Calu3 (cell line): ENCODE measurements around the gene STARD6. TPM values are rescaled to one million over a fixed set of nuclear protein-coding genes. Genes with fewer than 3 reads are reported as not detected.

ENCODE experiments used
- BruUV-seq: library from RNA; stranded (reverse); fragments of 400-500 nt; replicated peaks from 2 replicates; lab custom pipeline; 2021; lab: Mats Ljungman, UMichigan
- CTCF ChIA-PET: fragments of 300-600 bp; sonication (Branson Sonifier 250); formaldehyde crosslinking; loops from one replicate; lab custom pipeline; 2022; ENCODE audit warnings: antibody characterized with exemption; lab: Charles Lee
- DNase-seq: peaks from one replicate; pipeline ENCODE4 v3.0.0; 2022
- H3K27ac Mint-ChIP-seq: one replicate; pipeline ENCODE4 v1.8.0; 2022; ENCODE audit warnings: mixed read lengths; ENCODE audit not compliant: unreplicated experiment
- H3K27me3 Mint-ChIP-seq: one replicate; pipeline ENCODE4 v1.8.0; 2022; ENCODE audit warnings: mixed read lengths; ENCODE audit not compliant: unreplicated experiment
- H3K36me3 Mint-ChIP-seq: one replicate; pipeline ENCODE4 v1.8.0; 2022; ENCODE audit warnings: mild to moderate bottlenecking, moderate library complexity, mixed read lengths; ENCODE audit not compliant: insufficient read depth, unreplicated experiment
- H3K4me1 Mint-ChIP-seq: one replicate; pipeline ENCODE4 v1.8.0; 2022; ENCODE audit warnings: mild to moderate bottlenecking, low read depth, mixed read lengths; ENCODE audit not compliant: unreplicated experiment
- H3K4me3 Mint-ChIP-seq: one replicate; pipeline ENCODE4 v1.8.0; 2022; ENCODE audit warnings: mild to moderate bottlenecking, low read depth, moderate library complexity, mixed read lengths; ENCODE audit not compliant: unreplicated experiment
- H3K9me3 Mint-ChIP-seq: one replicate; pipeline ENCODE4 v1.8.0; 2022; ENCODE audit warnings: low read depth, mixed read lengths; ENCODE audit not compliant: unreplicated experiment
- CTCF ChIP-seq: fragments of 200-600 bp; IDR thresholded peaks from one replicate; pipeline ENCODE4 v1.8.0; 2022; ENCODE audit warnings: antibody characterized with exemption; ENCODE audit not compliant: unreplicated experiment
- intact Hi-C: fragments of 100-400 bp; cut with micrococcal nuclease; formaldehyde crosslinking; loops from one replicate; pipeline ENCODE4 v1.10.0; 2022; ENCODE audit not compliant: unreplicated experiment
- total RNA-seq: library from RNA; stranded (reverse); gene quantifications from 2 replicates; pipeline ENCODE4 v1.2.3, GENCODE V29; 2022

Gene STARD6
- total RNA-seq, 1 experiment from 2014 or later, result not detected

- DNase-seq, result peak; percentile 8
- CTCF ChIA-PET, result interaction anchor here (0.5 to 2.3 kb wide), 3 partner anchors 35 to 294 kb away, joined by 3 to 6 read pairs (median 6); partner anchors contain the start of genes C18orf54 and STARD6
- intact Hi-C loops, result loop anchor here (5.0 kb wide), 2 partner anchors 255 to 280 kb away; no protein-coding TSS in a partner anchor
Observed at GRCh38 chr18:54392543-54393023, 34.9 kb upstream of the STARD6 start.

GRCh38 chr18:54390838-54391237 is 33.2 kb upstream of the STARD6 start:
- no peak overlapping the region for H3K27ac Mint-ChIP-seq
- BruUV-seq, result no TSS peak
- CTCF ChIA-PET, result no interaction called here
- H3K36me3 Mint-ChIP-seq, result peaks cover 6% of the 10 kb centered on the region
- intact Hi-C loops, result loop anchor here (5.0 kb wide), 2 partner anchors 256 to 281 kb away; no protein-coding TSS in a partner anchor
- TF ChIP-seq CTCF, result no peak
- no peaks in the 10 kb centered on the region for H3K9me3 Mint-ChIP-seq
- DNase-seq, result no peak
- H3K4me1 Mint-ChIP-seq, result peaks cover 26% of the 10 kb centered on the region
- H3K4me3 Mint-ChIP-seq, result no peak overlapping the region
- H3K27me3 Mint-ChIP-seq, result no peaks in the 10 kb centered on the region

More at GRCh38 chr18:54392543-54393023, 34.9 kb upstream of the STARD6 start:
- peaks cover 26% of the 10 kb centered on the region for H3K4me1 Mint-ChIP-seq
- H3K4me3 Mint-ChIP-seq, result no peak overlapping the region
- peak; percentile 43 for TF ChIP-seq CTCF
- no TSS peak for BruUV-seq
- H3K9me3 Mint-ChIP-seq, result no peaks in the 10 kb centered on the region
- H3K27ac Mint-ChIP-seq, result no peak overlapping the region
- peaks cover 6% of the 10 kb centered on the region for H3K36me3 Mint-ChIP-seq
- no peaks in the 10 kb centered on the region for H3K27me3 Mint-ChIP-seq

GRCh38 chr18:54389143-54389505 is 31.5 kb upstream of the STARD6 start:
- Mint-ChIP-seq H3K36me3 (peaks cover 6% of the 10 kb centered on the region), H3K4me1 (peaks cover 26% of the 10 kb centered on the region), H3K9me3 (no peaks in the 10 kb centered on the region), H3K4me3 (no peak overlapping the region), H3K27me3 (no peaks in the 10 kb centered on the region), H3K27ac (peak overlapping the region; percentile 67)
- CTCF ChIA-PET, result no interaction called here
- intact Hi-C loops, result loop anchor here (2.0 kb wide), 2 partner anchors 30 to 56 kb away; no protein-coding TSS in a partner anchor
- no peak for TF ChIP-seq CTCF
- no peak for DNase-seq
- no TSS peak for BruUV-seq

GRCh38 chr18:54388203-54389142 is 30.8 kb upstream of the STARD6 start:
- Mint-ChIP-seq H3K36me3 (peaks cover 6% of the 10 kb centered on the region), H3K27ac (peak overlapping the region; percentile 67), H3K4me3 (no peak overlapping the region), H3K27me3 (no peaks in the 10 kb centered on the region), H3K4me1 (peaks cover 26% of the 10 kb centered on the region), H3K9me3 (no peaks in the 10 kb centered on the region)
- CTCF ChIA-PET, result no interaction called here
- BruUV-seq, result no TSS peak
- intact Hi-C loops, result loop anchor here (2.0 kb wide), 2 partner anchors 30 to 56 kb away; no protein-coding TSS in a partner anchor
- TF ChIP-seq CTCF, result no peak
- peak; percentile 84 for DNase-seq
